ENCODE measurements around the gene MED13L.

Gene MED13L

GRCh38 chr12:116145451-116145850 lies 132.0 kb downstream of the MED13L start:
- TF ChIP-seq, protein P1, sequence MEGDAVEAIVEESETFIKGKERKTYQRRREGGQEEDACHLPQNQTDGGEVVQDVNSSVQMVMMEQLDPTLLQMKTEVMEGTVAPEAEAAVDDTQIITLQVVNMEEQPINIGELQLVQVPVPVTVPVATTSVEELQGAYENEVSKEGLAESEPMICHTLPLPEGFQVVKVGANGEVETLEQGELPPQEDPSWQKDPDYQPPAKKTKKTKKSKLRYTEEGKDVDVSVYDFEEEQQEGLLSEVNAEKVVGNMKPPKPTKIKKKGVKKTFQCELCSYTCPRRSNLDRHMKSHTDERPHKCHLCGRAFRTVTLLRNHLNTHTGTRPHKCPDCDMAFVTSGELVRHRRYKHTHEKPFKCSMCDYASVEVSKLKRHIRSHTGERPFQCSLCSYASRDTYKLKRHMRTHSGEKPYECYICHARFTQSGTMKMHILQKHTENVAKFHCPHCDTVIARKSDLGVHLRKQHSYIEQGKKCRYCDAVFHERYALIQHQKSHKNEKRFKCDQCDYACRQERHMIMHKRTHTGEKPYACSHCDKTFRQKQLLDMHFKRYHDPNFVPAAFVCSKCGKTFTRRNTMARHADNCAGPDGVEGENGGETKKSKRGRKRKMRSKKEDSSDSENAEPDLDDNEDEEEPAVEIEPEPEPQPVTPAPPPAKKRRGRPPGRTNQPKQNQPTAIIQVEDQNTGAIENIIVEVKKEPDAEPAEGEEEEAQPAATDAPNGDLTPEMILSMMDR (IDR thresholded peaks at IDR 0.05; ENCODE audit: low read depth, low read length, missing control alignments), result no peak
- H3K4me3 ChIP-seq (replicated peaks; ENCODE audit: low read depth, low read length), result no peak overlapping the region
- DNase-seq (ENCODE audit: extremely low read depth, low read depth), result no peak

GRCh38 chr12:116144384-116144783 lies 133.1 kb downstream of the MED13L start:
- no peak for DNase-seq (ENCODE audit: extremely low read depth, low read depth)
- TF ChIP-seq, protein P1 (IDR thresholded peaks at IDR 0.05; ENCODE audit: low read depth, low read length, missing control alignments), result no peak
- no peak overlapping the region for H3K4me3 ChIP-seq (replicated peaks; ENCODE audit: low read depth, low read length)

DNA sequence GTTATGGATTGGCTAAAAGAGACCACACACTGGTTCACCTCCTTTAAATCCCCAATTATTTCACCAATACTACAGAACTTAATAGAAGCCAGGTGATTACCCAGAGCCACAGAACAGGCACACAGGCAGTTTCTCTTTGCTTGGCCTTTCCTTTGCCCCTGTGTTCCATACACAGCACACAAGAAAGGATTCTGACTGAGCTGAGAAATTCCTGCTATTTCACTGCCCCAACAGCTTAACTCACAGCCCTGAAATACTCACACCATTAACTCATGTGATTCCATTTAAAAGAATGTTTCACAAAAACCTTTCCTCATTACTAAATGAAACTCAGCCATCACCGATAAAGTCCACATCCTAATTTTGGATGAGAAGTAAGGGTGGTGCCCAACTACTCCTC lies 133.6 kb downstream of the MED13L start:
- no peak for DNase-seq (ENCODE audit: extremely low read depth, low read depth)
- TF ChIP-seq, protein P1 (IDR thresholded peaks at IDR 0.05; ENCODE audit: low read depth, low read length, missing control alignments), result no peak
- H3K4me3 ChIP-seq (replicated peaks; ENCODE audit: low read depth, low read length), result no peak overlapping the region

DNA sequence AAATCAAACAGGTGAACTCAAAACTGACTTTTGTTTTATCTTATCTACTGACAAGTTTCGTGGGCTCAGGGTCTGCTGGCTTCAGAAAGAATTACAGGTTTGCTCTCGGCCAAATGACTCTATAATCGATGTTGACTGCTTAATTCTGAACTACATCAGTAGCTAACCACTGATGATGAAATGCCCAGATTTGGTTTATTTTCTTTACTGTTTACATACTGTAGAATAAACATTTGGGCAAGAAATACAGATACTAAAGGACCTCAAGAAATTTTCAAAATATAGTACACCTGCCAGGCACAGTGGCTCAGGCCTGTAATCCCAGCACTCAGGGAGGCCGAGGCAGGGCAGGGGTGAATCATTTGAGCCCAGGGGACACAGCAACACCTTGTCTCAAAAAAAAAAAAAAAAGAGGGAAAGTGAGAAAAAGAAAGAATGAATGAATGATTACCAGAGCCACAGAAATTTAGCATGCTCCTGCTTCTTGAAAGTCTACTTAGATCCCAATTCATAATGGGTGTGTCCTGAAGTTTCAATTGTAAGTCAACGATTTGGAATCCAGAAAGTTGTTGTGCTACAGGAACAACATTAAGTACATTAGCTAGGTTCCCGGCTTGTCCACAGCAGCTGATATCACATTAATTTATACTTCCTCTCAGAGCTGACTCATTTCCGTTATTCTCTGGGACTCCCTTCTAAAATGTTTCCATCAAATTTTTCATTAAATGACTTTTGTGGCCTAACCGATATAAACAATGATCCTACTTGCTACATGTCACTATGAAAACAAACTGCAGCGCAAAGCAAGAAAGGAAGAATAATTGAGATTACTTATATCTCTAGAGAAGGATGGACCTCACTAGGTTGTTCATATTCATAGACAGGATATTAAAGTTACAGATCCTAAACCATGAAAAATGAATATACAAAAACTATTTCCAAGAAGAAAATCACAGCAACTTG lies 134.3 kb downstream of the MED13L start:
- TF ChIP-seq, protein P1 (IDR thresholded peaks at IDR 0.05; ENCODE audit: low read depth, low read length, missing control alignments), result no peak
- peak; percentile 72 for DNase-seq (ENCODE audit: extremely low read depth, low read depth)
- H3K4me3 ChIP-seq (replicated peaks; ENCODE audit: low read depth, low read length), result no peak overlapping the region

- H3K4me3 ChIP-seq (replicated peaks; ENCODE audit: low read depth, low read length), result no peak overlapping the region
- TF ChIP-seq, protein P1 (IDR thresholded peaks at IDR 0.05; ENCODE audit: low read depth, low read length, missing control alignments), result no peak
- no peak for DNase-seq (ENCODE audit: extremely low read depth, low read depth)
Measured at GRCh38 chr12:116141833-116142162, 135.7 kb downstream of the MED13L start.

- no peak for DNase-seq (ENCODE audit: extremely low read depth, low read depth)
- TF ChIP-seq, protein P1 (IDR thresholded peaks at IDR 0.05; ENCODE audit: low read depth, low read length, missing control alignments), result no peak
- H3K4me3 ChIP-seq (replicated peaks; ENCODE audit: low read depth, low read length), result no peak overlapping the region
Measured at GRCh38 chr12:116141110-116141832, 136.2 kb downstream of the MED13L start.
